Measurements from ENCODE around the gene EMID1. TPM values are rescaled to one million over a fixed set of nuclear protein-coding genes. Genes with fewer than 3 reads are reported as not detected.
A peak's percentile ranks its signal among the peaks of the same experiment; 100 is the strongest.

EMID1 gene
- polyA plus RNA-seq, 3 donors, result 1.3 to 5.9 (median 4.4) TPM

DNA sequence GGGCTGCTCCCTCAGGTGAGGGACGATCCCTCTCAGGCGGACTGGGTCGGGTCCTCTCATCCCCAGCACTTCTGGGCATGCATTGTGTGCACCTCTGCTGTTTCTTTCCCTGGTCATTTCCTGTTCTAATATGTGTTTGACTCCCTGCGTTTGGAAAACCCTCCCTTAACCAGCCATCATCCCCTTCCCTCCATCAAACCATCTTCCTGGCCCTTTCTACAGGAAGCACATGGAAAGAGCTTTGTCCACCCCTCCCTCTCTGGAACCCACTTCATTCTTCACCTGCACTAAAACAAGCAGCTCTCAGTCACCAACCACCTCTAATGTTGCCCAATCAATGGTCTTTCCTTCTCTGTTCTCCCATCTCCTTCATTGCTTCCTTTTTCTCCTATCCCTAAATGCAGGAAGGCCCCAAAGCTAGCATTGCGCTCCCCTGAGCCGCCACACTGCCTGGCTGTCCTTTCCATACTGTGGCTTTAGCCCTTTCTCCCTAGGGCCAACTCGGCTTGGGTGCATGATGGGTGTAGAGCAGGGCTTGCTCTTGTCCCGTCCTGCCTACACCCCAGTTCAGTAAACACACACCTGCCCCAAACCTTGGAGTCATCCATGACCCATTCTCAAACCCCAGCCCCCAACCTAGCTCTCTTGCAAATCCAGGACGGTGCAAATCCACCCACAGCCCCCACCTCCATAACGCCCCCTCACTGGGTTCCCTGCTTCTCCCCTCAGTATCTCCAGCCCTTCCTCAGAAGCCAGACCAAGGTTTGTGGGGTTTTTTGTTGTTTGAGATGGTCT lies 95.3 kb downstream of the EMID1 start:
- 71 to 80% (median 75%) methylated on average over 10 of the region's 10 CpGs for WGBS, 3 donors
- no peak overlapping the region for H3K27ac ChIP-seq (ENCODE audit: low read depth, low read length)

DNA sequence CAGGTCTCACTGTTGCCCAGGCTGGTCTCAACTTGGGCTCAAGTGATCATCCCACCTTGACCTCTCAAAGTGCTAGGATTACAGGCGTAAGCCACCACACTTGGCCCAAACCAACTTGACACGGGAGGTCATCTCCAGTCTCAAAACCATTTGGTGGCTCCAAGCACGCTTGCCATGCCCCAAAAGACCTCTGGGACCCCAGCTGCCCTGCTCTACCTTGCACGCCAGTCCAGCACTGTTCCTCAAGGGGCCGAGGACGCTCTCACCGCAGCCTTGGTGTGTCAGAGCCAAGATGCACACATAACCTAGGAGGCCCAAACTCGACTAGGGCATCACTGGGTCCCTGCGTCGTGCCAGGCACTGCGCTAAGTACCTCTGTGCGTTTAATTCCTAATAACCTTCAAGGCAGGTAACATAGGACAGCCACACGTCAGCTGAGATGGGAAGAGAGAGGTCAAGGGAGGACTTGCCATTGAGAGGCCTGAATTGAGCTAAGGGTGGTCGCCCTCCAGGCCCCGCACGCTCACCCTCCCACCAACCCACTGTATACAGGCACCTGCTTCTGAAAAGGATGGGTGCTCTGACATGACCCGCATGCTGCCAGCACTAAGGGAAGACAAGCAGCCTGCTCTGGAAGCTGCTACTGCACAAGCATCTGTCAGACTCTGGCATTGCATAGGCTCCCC lies 96.2 kb downstream of the EMID1 start:
- no peak overlapping the region for H3K27ac ChIP-seq (ENCODE audit: low read depth, low read length)
- 84 to 91% (median 86%) methylated on average over 17 of the region's 17 CpGs for WGBS, 3 donors

DNA sequence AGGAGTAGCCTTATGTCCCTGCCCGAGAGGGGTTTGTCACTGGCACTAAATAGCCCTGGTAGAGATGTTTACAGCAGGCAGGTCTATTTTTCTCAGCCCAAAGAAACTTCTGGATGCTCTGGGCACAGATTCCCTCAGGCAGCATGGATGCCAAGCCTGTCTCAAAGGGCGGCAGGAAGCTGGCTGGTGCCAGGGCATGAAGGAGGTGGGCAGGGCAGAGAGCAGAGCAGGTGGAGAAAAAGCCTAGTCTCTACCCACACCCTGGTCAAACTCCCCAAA lies 96.6 kb downstream of the EMID1 start:
- 38 to 82% (median 55%) methylated on average over 2 of the region's 2 CpGs for whole genome bisulfite sequencing, 3 donors
- no peak overlapping the region for H3K27ac ChIP-seq (ENCODE audit: low read depth, low read length)

DNA sequence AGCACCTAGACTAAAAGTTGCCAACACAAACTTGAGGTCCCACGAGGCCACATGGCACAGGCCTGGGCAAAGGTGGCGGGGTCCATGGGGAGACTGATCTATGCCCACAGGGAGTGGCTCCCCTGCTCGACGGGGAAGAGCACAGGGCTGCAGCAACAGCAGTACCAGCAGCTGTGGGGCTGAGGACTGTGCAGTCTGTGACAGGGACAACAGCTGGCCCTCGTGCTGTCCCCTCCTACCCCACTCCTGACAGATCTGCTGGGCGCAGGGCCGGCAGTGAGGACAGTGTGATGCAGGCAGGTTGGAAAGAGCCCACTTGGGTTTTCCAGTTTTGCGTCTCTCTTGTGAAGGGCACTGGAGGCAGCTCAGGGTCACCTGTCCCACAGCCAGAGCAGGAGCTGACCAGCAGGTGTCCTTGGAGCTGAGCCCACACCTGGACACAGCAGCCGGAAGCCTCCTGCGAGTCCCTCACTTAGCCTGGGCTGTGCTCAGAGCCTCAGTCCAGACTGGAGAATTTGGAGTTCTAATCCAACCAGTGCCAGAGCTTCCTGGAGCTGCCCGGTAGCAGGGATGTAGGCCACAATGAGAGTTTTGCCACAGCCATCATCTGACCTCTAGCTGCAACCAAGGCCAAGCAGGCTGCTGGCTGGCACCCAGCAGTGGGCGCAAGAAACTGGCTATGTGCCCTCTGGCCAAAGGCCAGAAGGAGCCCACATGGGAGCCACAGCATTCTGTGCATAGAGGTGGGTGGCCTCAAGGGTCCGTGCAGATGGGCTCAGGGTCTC lies 97.2 kb downstream of the EMID1 start:
- H3K27ac ChIP-seq (ENCODE audit: low read depth, low read length), result no peak overlapping the region
- WGBS, 3 donors, result 26 to 56% (median 54%) methylated on average over 13 of the region's 13 CpGs

DNA sequence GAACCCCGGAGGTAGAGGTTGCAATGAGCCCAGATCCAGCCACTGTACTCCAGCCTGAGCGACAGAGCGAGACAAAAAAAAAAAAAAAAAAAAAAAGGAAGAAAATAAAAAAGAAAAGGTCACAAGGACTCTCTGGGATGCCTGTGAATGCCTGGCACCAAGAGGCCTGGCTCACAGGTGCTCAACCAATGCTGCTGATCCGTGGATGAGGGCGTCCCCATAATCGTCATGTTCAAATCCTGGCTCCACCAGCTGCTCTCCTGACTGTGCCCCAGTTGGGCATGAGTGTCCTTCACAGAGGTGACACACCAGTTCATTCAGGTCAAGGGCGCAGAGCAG lies 100.1 kb downstream of the EMID1 start:
- no peak overlapping the region for H3K27ac ChIP-seq (ENCODE audit: low read depth, low read length)

DNA sequence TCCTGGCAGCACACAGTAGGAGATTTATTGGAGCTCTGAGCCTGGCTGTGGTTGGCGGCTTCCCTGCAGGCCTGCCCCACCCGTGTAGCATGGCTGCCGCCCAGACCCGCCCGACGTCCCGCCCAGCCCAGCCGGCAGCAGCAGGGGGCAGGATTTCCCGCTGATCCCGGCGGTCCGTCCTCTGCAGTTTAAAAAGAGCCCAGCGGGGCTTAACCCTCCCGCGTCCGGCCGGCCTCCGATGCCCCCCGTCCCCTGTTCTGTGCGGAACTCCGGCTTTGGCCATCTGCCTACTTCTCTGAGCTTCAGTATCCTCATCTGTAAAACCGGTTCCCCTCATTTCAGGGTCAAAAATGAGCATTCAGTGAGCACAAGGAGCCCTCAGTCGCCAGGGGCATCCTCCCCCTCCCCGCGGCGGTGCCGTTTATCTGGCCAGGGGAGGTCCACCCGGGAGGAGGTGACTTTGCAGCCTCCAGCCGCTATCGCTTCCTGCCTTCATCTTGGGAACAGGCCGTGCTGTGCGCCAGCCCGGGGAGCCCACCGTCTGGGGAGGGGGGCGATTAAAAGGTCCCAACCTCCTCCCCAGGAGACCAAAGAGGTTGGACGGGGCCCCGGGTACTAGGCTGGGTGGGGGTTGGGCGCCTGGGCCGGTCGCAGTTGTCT lies 100.6 kb downstream of the EMID1 start, which contains the start of gene GAS2L1:
Gene GAS2L1 (plus strand): TSS at position 476 of the 660 bp plus-strand sequence. CDS start 1,456 bp downstream, outside the sequence.
- H3K27ac ChIP-seq (ENCODE audit: low read depth, low read length), result no peak within 1 kb of the TSS
- 0 to 1% (median 0%) methylated on average over 35 to 40 of the region's 40 CpGs for WGBS, 3 donors

More for the DNA sequence above, 100.1 kb downstream of the EMID1 start:
- 47 to 53% (median 52%) methylated on average over 7 of the region's 7 CpGs for WGBS, 3 donors

DNA sequence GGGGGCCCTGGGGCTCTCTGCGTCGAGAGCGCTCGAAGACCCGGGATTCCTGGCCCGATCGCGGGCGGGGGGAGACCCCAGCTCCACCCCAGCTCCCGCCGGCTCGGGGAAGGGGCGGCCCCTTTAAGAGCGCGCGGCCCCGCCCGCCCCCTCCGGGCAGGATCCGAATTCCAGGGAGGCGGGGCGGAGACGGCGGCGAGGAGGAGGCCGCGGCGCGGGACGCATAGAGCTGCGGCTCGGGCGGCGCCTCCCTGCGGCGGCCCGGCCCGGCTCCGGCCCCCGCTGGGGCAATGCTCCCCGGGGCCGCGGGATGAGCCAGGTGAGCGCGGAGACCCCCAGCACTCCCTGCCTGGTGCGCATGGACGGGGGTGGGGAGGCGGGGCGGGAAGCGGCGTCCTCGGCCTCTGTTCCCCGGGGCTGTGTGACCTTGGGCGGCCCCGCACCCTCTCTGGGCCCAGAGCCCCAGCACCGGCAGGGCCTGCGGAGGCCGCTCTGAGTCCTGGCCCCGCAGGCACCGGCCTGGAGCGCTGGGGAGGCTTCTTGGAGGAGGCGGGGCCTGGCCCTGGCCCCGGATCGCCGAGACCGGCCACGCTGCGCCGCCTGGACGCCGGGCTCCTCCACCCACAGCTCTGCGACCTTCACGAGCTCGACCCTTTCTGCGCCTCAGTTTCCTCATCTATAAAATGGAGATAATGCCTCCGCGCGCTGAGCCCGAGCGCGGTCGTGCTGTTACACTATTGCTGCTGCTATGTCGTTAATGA lies 101.3 kb downstream of the EMID1 start:
- 4 to 11% (median 9%) methylated on average over 57 to 83 of the region's 83 CpGs for WGBS, 3 donors
- no peak overlapping the region for H3K27ac ChIP-seq (ENCODE audit: low read depth, low read length)

DNA sequence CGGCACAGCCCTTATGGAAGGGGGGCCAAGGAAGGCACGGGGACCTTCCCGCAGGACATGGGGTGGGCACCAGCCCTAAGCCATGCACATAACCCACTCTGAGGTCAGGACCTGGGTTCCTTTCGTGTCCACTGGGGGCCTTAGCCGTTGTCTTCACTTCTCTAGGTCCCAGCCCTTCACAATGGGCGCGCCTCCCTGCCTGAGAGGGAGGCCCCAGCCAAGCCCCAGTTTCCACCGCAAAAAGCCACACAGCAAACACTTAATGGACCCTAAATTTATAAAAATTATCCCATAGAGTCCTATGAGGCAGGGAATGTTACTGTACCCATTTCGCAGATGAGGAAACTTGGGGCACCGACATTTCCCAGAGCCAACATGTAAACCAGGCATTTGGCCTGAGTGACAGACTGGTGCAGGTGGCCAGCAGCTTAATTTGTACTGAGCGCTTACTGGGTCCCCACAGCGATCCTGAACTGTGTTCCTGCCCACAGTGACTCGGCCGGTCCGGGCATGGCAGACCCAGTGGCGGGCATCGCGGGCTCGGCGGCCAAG lies 102.0 kb downstream of the EMID1 start:
- WGBS, 3 donors, result 68 to 74% (median 73%) methylated on average over 20 of the region's 20 CpGs
- no peak overlapping the region for H3K27ac ChIP-seq (ENCODE audit: low read depth, low read length)

DNA sequence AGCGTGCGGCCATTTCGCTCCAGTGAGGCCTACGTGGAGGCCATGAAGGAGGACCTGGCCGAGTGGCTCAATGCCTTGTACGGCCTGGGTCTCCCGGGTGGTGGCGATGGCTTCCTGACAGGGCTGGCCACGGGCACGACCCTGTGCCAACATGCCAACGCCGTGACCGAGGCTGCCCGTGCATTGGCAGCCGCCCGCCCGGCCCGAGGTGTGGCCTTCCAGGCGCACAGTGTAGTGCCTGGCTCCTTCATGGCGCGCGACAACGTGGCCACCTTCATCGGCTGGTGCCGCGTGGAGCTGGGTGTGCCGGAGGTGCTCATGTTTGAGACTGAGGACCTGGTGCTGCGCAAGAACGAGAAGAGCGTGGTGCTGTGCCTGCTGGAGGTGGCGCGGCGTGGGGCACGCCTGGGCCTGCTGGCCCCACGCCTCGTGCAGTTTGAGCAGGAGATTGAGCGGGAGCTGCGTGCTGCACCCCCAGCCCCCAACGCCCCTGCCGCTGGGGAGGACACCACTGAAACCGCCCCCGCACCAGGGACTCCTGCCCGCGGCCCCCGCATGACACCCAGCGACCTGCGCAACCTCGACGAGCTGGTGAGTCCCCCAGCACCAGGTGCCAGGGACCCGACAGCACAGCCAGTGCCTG lies 102.6 kb downstream of the EMID1 start:
- H3K27ac ChIP-seq (ENCODE audit: low read depth, low read length), result no peak overlapping the region
- 70 to 79% (median 73%) methylated on average over 44 to 50 of the region's 50 CpGs for WGBS, 3 donors

DNA sequence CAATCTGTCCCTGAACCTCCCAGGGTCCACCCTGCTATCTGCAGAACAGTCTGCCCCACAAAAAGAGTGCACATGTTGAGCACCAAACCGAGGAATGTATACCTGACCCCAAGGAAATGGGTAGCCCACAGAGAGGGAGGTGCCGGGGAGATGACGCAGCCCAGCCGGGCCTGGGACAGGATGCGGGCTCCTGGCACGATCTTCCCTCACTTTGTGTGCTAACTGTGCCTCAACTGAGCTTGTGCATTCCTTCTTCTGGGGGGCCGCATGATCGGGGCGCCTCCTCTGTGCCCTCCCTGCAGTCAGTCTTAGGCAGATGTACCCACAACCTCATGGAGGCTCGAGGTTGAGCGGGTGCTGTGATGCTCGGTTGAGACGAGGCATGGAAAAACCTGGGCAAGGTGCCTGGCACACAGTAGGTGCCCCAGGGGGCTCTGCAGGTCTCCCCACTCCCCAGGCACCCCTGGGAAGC lies 103.1 kb downstream of the EMID1 start:
- 48 to 66% (median 49%) methylated on average over 13 of the region's 13 CpGs for WGBS, 3 donors
- peak overlapping the region; percentile 21 for H3K27ac ChIP-seq (ENCODE audit: low read depth, low read length)

Other genes starting within 250 kb of the EMID1 start
- under 1 TPM in 1 of 3 donors, not detected in 2; 0.34 TPM for gene C22orf31, start 144.1 kb upstream of the EMID1 start, polyA plus RNA-seq
- 10 to 100 TPM in 1 of 3 donors, 1 to 10 TPM in 2; 2.5 to 18.4 (median 9.4) TPM for gene KREMEN1, start 132.9 kb upstream of the EMID1 start, polyA plus RNA-seq
- 10 to 100 TPM; 14.5 to 22.2 (median 15.2) TPM for gene RHBDD3, start 62.1 kb downstream of the EMID1 start, polyA plus RNA-seq
- 100 to 1,000 TPM in 2 of 3 donors, 10 to 100 TPM in 1; 73.4 to 147 (median 120) TPM for gene EWSR1, start 62.4 kb downstream of the EMID1 start, polyA plus RNA-seq
- gene GAS2L1, start 100.8 kb downstream of the EMID1 start, polyA plus RNA-seq, result 10 to 100 TPM; 16.7 to 31.8 (median 20.0) TPM
- 1 to 10 TPM in 2 of 3 donors, under 1 TPM in 1; 0.90 to 1.5 (median 1.0) TPM for gene RASL10A, start 109.8 kb downstream of the EMID1 start, polyA plus RNA-seq
- gene AP1B1, start 182.7 kb downstream of the EMID1 start, polyA plus RNA-seq, result 10 to 100 TPM; 22.3 to 36.5 (median 36.1) TPM
- under 1 TPM in 1 of 3 donors, not detected in 2; 0.06 TPM for gene RFPL1, start 232.7 kb downstream of the EMID1 start, polyA plus RNA-seq

Data from adipose tissue (tissue), 3 donors.